ENCODE results near the gene ADIPOR2.
A peak's percentile ranks its signal among the peaks of the same experiment; 100 is the strongest.

Gene ADIPOR2

GRCh38 chr12:1777798-1778197 lies 86.9 kb downstream of the ADIPOR2 start:
- no peak for DNase-seq (ENCODE audit: low read depth)

GRCh38 chr12:1778911-1779310 lies 88.0 kb downstream of the ADIPOR2 start:
- no peak for DNase-seq (ENCODE audit: low read depth)

- DNase-seq (ENCODE audit: low read depth): no peak
Measured at GRCh38 chr12:1779783-1780182, 88.9 kb downstream of the ADIPOR2 start.

- DNase-seq (ENCODE audit: low read depth): no peak
Measured at GRCh38 chr12:1781772-1782171, 90.9 kb downstream of the ADIPOR2 start.

GRCh38 chr12:1782215-1782614 lies 91.3 kb downstream of the ADIPOR2 start:
- DNase-seq (ENCODE audit: low read depth): no peak

- DNase-seq (ENCODE audit: low read depth): no peak
Measured at GRCh38 chr12:1787714-1788113, 96.8 kb downstream of the ADIPOR2 start.

- no peak for DNase-seq (ENCODE audit: low read depth)
Measured at GRCh38 chr12:1790444-1790843, 99.6 kb downstream of the ADIPOR2 start.

- no peak for DNase-seq (ENCODE audit: low read depth)
Measured at GRCh38 chr12:1791104-1791841, 100.4 kb downstream of the ADIPOR2 start.

GRCh38 chr12:1792406-1792805 lies 101.5 kb downstream of the ADIPOR2 start:
- DNase-seq (ENCODE audit: low read depth): no peak

- no peak for DNase-seq (ENCODE audit: low read depth)
Measured at GRCh38 chr12:1793426-1794210, 102.7 kb downstream of the ADIPOR2 start.

- no peak for DNase-seq (ENCODE audit: low read depth)
Measured at GRCh38 chr12:1794440-1795090, 103.7 kb downstream of the ADIPOR2 start.

GRCh38 chr12:1795221-1795784 lies 104.4 kb downstream of the ADIPOR2 start:
- no peak for DNase-seq (ENCODE audit: low read depth)

GRCh38 chr12:1795785-1796514 lies 105.1 kb downstream of the ADIPOR2 start:
- DNase-seq (ENCODE audit: low read depth): peak; percentile 93

- DNase-seq (ENCODE audit: low read depth): peak; percentile 37
Measured at GRCh38 chr12:1796515-1797010, 105.7 kb downstream of the ADIPOR2 start.

GRCh38 chr12:1797011-1797901 lies 106.4 kb downstream of the ADIPOR2 start:
- DNase-seq (ENCODE audit: low read depth): peak; percentile 53

- no peak for DNase-seq (ENCODE audit: low read depth)
Measured at GRCh38 chr12:1797991-1798640, 107.2 kb downstream of the ADIPOR2 start.

- no peak for DNase-seq (ENCODE audit: low read depth)
Measured at GRCh38 chr12:1798641-1799020, 107.8 kb downstream of the ADIPOR2 start.

- no peak for DNase-seq (ENCODE audit: low read depth)
Measured at GRCh38 chr12:1799051-1799881, 108.4 kb downstream of the ADIPOR2 start.

- DNase-seq (ENCODE audit: low read depth): no peak
Measured at GRCh38 chr12:1799882-1800400, 109.1 kb downstream of the ADIPOR2 start.

All from activated T-helper 9 cell treated with anti-CD3 and anti-CD28 coated beads, Interleukin-2, amount 50 U/mL, for 16 hours (primary cell).